H4 (cell line): ENCODE data around the gene LRRIQ1. TPM values are rescaled to one million over a fixed set of nuclear protein-coding genes. Genes with fewer than 3 reads are reported as not detected.
"Not testable (repeated sequence)": the region's sequence is repeated elsewhere in the genome, so short reads cannot be mapped to it uniquely, and the experiment has no call there.

Experiments used
- DNase-seq: peaks from one replicate; pipeline ENCODE4 v3.0.0-alpha.2; 2015; ENCODE audit warnings: low spot score
- total RNA-seq: library from RNA; depleted of rRNA; stranded (reverse); fragments of >200 nt; shearing (Covaris generic); gene quantifications from 2 replicates; pipeline ENCODE4 v1.2.3, GENCODE V29; 2014

The LRRIQ1 gene
- total RNA-seq, 1 experiment from 2014 or later, result 0.15 TPM

DNA sequence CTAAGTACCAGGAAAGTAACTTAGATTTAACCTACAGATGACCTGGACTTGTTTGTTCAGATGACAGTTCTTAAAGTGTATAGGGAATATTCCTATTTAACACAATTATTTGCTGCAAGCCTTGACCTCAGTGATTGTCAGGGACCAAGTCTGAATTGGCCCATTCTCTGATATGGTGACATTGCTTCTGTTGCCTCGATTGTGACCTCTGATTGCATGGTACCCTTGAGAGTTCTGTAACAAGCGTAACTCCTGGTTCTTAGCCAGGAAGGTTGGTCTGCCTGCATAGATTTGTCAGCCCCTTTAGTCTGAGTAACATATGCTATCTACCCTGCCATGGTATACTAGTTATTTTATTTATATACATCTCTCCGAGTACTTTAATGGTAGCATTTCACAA is 150.1 kb downstream of the LRRIQ1 start:
- DNase-seq, result no peak

DNA sequence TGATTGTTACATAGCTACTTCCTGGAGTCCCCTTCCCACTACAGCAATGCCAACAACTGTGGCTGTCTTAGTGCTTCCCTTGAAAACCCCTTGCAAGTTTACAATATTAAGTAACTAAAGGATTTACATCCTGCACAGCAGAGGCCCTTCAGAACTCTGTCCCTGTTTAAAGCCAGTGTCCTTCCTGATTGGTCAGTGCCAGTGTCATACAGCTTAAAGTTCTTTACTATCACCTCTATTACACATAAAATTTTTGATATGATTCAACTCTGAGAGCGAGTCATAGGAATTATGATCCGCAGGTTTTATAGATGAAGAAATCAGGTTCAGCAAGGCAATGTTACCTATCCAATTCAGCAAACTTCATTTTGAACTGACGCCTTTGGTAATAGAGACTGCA is 152.5 kb downstream of the LRRIQ1 start:
- DNase-seq, result no peak

DNA sequence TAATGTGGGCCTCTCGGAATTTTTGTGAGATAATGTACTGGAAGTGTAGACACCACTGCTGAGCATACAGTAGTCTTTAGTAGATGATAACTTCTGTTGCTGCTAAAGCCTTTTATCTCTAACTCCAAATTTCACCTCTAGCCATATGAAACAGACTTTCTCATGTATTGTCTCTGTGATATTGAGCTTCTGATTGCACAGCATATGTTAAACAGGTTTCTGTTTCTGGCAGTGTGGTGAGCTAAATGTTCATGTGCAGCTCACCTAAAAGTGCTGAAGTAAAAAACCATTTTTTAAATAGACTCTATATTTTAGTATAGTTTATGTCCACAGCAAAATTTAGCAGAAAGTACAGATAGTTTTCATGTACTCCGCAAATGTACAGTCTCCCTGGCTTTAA is 154.6 kb downstream of the LRRIQ1 start:
- no peak for DNase-seq

DNA sequence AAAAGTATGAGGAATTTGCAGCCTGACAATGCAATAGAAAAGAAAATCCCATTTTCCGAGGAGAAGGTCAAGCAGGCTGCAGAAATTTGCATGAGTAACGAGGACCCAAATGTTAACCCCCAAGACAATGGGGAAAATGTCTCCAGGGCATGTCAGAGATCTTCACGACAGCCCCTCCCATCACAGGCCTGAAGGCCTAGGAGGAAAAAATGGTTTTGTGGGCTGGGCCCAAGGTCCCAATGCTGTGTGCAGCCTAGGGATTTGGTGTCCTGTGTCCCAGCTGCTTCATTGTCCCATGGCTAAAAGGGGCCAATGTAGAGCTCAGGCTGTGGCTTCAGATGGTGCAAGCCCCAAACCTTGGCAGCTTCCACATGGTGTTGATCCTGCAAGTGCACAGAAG is 167.7 kb downstream of the LRRIQ1 start:
- not testable (repeated sequence) for DNase-seq

DNA sequence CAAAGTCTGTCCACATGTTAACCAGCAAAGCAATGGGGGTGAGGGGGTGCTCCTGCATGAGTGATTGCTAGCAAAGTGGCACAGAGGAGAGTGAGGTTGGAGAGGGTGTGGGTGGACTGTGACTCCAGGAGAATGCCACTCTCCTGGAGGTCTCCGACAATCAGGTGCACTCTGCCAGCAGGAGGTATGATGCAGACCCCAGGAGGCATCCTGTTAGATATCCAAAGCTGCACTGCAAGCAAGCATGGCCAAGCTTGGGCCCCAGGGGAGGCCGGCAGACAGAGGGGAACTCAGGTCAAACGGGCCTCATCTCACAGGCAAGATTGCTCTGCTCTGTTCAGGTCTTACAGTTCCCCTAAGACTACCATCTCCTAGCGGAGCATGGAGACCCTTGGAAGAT is 170.4 kb downstream of the LRRIQ1 start:
- no peak for DNase-seq

DNA sequence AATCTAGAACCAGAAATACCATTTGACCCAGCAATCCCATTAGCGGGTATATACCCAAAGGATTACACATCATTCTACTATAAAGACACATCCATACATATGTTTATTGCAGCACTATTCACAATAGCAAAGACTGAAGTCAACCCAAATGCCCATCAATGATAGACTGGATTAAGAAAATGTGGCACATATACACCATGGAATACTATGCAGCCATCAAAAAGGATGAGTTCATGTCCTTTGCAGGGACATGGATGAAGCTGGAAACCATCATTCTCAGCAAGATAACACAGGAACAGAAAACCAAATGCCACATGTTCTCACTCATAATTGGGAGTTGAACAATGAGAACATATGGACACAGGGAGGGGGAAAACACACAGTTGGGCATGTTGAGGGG is 188.2 kb downstream of the LRRIQ1 start:
- DNase-seq, result not testable (repeated sequence)

DNA sequence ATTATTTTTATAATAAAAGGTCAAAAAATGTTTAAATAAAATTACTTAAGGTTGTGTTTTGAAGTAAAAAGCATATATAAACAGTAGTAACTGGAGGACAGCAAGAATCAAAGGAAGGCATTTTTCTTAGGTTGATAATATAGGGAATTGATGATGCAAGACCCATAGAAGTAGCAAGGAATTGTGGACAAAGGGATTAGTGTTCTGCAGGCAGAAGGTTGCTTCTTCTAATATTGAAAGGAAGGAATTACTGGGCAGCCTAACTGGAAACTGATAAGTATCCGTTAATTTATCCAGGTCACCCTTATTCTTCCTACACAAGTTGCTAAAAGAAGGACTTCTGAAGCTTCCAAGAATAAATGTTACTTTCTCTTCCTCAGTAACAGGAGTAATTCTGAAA is 189.3 kb downstream of the LRRIQ1 start:
- no peak for DNase-seq

DNA sequence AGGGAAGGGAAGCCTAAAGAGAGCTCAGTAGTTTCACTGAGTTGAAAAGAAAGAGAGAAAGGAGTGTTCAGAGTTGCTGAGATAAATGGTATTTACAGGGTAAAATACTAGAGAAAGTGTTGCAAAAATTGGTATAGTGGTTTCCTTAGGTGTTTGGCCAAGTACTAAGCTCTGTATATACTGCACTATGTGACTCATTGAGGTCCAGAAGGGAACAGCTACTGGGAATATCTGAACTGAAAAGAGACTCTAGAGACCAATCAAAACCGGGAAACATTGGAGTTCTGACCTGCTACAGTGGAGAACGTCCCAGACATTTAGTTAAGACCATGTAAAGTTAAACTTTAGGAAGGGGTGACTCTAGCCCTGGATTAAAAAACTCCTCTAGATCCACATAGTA is 201.2 kb downstream of the LRRIQ1 start:
- DNase-seq, result peak; percentile 21

DNA sequence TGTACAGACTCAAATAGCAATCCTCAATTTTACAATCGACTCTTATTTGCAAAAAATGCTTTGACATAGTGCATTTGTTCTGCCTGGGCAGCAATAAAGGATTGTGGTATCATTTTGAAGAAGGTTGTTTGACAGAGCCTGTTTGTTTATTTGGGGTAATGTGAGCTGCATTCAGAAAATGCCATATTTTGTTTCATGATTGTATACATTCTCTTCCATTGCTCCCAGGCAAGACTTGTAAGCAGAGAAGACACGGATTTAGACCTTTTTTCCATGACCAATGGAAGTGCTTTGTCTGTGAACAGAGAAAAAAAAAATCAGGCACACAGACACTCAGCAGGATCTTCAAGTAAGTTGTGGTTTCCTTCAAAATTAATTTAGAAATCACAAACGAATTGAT is 208.4 kb downstream of the LRRIQ1 start:
- peak; percentile 14 for DNase-seq

DNA sequence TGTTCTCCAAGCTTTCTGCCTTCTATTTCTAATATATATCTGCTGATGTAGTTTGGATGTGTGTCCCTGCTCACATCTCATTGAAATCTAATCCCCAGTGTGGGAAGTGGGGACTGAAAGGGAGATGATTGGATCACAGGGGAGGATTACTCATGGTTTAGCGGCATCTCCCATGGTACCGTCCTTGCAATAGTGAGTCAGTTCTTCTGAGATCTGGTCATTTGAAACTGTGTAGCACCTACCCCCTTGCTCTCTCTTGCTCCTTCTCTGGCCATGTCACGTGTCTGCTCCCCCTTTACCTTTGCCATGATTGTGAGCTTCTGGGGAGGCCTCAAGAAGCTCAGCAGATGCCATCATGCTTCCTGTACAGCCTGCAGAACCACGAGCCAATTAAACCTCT is 217.7 kb downstream of the LRRIQ1 start:
- DNase-seq, result peak; percentile 27

DNA sequence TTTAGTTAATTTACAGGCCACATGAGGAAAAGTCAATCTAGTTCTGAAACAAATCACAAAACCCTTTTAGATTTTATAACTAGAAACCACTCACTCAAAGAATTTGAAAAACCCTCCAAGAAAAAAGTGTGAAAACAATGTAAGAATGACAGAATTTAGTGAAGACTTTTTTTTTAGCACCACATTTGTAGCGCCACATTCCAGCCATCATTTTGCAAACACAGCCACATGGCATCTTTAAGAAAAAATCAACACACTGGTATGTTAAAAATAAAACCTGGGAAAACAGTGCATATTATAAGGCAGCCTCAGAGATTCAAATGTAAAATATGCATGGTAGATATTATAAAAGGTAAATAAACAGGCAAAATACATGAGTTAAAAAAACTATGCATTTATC is 221.5 kb downstream of the LRRIQ1 start:
- DNase-seq, result no peak

DNA sequence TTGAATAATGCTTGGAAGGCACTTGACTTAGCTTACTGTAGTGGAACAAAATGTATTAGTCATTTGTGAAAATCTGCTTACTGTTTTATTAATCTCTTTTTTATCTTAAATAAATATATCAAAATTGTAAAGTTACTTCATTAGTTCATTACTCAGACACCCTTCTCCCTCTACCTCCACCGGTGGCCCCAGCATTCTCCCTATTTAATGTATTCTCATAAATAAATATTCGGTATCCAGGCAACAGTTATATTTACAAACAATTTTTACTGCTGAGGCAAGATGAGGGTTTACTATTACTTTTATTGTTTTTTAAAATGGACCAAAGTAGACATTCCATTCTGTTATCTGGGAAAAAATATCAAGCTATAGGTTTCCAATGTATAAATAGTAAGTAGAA is 224.3 kb downstream of the LRRIQ1 start:
- DNase-seq, result no peak

DNA sequence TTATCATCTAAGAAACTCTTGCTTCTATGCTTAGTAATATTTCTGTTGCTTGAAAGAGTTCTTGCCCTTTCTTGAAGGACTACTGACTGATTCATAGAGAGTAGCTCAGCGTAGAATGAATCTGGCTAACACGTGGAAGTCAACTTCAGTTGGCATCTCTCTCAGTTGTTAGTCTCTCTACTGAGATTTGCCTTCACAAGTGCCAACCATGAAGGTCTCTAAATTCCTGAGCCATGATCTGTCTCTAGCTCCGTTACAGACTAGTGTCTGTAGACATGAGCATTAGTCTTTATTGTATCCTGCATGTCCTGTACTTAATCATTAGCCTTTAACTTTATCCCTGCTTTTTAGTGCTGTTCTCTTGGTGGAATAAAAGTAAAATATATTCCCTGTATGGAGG is 224.7 kb downstream of the LRRIQ1 start:
- no peak for DNase-seq

DNA sequence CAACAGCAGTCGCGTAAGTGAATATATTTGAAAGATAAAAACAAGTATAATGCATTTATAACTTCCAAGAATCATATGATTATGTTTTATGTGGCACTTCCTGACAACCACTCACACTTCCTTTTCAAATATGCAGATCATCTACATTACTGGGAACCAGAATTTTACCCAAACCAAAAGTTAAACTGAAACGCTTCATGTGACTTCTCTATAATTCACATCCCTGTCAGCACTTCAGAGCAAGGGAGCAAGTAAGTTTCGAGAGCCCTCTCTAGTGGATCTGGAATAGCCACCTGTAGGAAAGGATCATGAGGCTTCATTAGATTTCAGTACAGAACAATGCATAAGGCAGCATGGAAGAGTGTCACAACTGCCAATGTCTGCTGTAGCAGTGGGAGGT is 230.2 kb downstream of the LRRIQ1 start:
- DNase-seq, result no peak

DNA sequence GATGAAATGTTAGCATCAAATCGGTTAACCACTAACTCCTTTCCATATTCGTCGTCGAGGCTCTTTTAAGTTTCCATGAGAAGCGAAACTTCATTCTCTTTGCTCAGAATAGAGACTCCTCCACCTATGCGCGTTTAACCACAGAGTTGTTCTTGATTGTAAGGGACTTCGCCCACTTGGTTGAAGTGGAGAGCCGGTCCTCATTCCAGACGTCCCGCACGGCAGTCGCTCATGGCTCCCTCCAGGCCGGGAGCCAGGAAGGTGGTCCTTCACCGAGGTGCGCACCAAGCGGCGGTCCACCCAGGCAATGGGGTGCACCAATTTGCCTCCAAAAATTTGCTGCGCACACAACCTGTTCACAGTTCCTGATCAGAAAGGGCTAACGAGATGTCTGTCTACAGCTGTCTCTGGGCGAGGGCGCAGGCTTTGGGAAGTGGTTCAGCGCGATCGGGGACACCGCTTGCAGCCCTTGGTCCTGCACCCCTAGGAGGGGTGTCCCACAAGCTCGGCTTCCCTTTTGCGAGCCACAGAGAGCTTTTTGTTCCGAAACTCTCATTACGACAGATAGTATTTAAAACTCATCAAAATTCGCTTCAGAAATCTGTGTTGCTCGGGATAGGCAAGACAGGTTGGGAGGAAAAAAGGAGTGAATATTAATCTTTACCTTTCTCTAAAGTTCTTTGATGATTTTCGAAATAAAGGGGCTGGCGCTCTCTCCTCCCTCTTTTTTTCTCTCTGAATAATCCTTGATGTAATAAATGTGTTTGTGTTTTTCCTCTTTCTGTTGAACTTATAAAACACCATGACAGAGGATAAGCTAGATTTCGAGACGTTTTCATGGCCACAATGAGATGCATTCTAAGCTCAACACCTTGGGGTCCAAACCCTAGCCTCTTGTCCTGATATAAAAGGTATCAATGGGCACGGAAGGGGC is 237.5 kb downstream of the LRRIQ1 start:
- no peak for DNase-seq

DNA sequence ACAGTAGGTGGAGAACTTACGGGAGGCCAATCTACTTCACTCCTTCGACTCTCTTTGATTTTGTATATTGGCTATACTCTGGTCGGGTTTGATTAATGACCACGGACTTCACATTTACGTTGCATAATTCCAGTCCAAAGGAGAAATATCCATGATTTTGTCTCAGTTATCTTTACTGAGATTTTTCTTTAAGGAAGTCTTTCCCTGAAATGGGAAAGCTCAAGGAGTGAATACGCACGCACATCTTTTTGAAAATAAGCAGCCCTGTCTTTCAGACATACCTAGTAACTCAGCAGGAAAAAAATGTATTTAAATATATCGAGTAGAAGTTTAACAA is 238.1 kb downstream of the LRRIQ1 start:
- no peak for DNase-seq

DNA sequence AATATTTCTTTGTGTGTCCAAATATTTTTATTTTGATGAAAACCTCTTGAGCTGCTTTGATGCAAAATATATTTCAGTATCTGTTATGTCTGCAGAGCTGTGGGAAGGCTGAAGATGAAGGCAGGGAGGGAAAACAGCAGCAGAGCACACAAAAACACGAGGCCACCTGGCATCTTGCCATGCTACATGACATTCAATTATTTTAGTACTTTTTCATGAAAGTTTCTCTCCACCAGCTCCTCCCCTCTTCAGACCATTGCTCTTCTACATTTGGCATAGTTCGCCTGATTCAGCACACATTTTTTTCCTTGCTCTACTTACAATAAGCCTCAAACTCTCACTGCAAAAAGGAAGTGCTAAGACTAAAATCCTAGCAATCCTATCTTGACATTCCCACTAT is 239.2 kb downstream of the LRRIQ1 start:
- DNase-seq, result peak; percentile 43

DNA sequence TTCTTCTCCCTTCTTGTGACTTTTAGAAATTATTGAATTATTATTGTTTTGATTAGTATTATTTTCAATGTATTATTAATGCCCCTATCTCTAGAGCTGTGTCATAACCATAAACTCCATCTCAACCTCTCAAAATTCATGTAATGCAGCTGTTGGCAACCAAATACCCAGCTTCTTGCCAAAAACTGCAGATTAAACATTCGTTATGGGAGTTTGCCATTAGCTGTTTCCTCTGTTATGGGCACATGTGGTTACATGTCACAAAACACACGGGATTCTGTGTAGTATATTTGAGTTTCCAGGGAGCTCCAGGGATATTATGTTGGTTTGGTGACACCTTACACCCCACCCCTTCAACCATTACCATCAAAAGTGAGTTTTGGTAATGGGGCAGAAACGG is 241.0 kb downstream of the LRRIQ1 start:
- DNase-seq, result no peak

DNA sequence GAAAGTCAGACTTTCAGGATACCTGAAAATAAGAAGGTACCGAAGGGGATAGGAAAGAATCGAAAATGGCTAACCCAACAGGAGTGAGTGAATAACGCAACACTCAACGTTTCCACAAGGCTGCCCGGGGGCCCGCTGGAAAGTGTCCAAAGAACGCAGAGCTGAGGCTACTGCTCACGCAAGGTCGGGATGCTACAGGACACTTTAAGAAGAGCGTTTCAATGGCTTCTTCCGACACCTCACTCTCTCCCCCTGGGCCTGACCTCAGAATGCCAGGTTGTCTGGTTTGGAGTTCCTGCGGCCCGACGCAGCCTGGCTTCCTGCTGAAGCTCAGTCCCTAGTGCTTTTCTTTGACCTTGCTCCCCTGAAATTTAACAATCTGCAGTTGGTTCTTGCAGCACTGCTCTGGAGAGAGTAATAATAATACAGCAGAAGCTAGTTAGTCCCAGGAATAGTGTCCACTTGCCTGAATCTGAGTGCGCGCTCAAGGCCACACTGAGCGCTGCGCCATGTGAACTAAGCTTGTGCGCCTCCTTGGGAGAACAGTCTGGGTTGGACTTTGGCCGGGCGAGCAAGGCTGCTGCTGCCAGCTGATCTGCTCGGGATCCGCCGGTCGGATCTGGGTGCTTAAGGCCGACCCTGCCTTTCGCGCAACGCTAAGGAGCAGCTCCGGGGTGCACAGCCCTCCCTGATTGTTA is 241.9 kb downstream of the LRRIQ1 start:
- no peak for DNase-seq

DNA sequence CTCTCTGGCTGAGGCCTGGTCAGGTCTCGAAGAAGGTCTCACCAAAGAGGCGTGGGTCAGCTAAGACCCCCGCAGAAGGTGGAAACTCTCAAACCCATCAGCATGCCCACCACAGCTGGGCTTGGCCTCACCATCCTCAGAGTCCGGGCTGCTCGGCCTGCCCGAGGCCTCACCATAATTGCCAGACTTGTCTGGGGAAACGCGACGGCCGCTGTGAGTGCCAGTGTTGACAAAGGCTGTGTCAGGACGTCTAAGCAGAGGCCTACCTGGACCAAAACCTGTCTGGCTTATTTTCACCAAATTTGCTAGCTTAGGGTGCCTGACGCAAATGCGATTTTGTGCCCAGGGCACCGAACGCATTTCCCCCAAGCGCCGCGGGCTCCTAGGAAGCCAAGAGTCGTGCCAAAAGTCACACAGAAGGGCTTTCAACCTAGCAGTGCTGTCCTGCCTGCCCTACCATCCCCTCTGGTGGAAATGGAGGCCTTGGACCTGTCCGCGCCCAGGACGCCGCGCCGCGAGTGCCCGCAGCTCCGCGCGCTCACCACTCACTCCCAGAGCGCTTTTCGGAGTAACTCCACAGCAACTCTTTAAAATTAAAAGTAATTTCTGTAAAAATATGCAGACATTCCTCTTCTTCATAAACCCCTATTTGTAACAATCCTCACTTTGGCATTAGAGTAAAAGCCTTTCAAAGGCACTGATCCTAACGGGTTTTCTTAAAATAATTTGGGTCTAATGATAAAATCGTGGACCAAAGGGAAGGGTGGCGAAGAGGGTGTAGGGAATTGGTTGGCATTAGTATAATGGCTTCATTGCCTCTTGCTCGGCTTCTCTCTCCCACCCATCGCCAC is 242.7 kb downstream of the LRRIQ1 start:
- no peak for DNase-seq

DNA sequence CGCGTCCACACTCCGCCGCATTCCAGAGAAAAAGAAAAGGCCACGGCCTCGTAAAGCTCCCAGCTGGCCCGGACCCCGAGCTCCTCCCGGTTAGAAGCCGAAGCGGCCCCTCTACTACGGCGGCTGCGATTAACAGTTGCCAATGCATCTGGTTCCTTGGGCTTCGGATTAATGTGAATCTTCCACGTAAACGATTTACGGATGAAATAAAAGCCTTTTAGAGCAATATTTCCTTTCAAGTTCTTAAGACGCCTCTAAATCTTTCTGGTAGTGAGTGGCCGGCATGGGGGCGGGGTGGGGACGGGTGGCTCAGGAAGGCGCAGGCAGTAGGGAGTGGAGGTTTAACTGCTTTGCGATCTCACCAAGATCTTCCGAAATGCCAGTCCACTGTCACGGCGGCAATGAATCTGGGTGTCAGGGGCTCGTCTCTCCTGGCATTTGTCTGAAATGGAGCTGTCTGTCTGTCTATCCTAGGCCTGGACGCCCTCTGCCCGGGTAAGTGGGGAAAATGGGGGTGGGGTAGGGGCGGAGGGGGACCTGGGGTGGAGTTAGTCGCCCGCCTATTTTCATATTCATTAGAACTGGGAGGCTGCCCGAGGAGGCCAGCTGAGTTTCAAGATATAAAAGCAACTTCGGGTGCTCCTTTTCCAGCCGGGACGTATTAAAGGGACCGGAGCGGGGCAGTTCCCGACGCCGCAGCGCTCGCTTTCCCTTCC is 243.5 kb downstream of the LRRIQ1 start:
- DNase-seq, result no peak
